Ovary (tissue), 9 donors: Measurements from ENCODE around the gene PNMA6F. TPM values are rescaled to one million over a fixed set of nuclear protein-coding genes. Genes with fewer than 3 reads are reported as not detected.

Source experiments
- DNase-seq, 5 donors: peaks; one replicate each; pipeline ENCODE4 v3.0.0-alpha.2; 2019 to 2020
- H3K27ac ChIP-seq, 2 donors: fragments of 200-600 bp; one replicate each; pipeline versions ENCODE4 v1.5.1 to v1.8.0; 2019 to 2022
- H3K27me3 ChIP-seq: fragments of 200-600 bp; one replicate; pipeline ENCODE4 v1.8.0; 2022
- H3K36me3 ChIP-seq: fragments of 200-600 bp; sonication (generic); one replicate; pipeline ENCODE4 v1.5.1; 2019
- H3K4me1 ChIP-seq: one replicate; pipeline ENCODE4 v1.8.1; 2013; ENCODE audit warnings: mild to moderate bottlenecking, moderate library complexity; ENCODE audit not compliant: insufficient read depth
- H3K4me3 ChIP-seq: fragments of 200-600 bp; sonication (generic); one replicate; pipeline ENCODE4 v1.5.1; 2017
- H3K9me3 ChIP-seq, 2 donors: fragments of 200-600 bp in 1 of 2; sonication (generic) in 1 of 2; one replicate each; pipeline versions ENCODE4 v1.5.1 to v1.8.1; 2013 to 2019; ENCODE audit warnings: mild to moderate bottlenecking in 1 of 2, moderate library complexity in 1 of 2
- CTCF ChIP-seq, 3 donors: fragments of 450-650 bp in 2 of 3; fragments of 200-600 bp in 1 of 3; IDR thresholded peaks; one replicate each; pipeline versions ENCODE4 v1.5.1 to v1.8.0; 2016 to 2022; ENCODE audit warnings: antibody characterized with exemption in 3 of 3, mild to moderate bottlenecking in 1 of 3
- EP300 ChIP-seq: sonication (generic); formaldehyde crosslinking; IDR thresholded peaks from one replicate; pipeline ENCODE4 v1.6.1; 2017; ENCODE audit warnings: antibody characterized with exemption
- POLR2A ChIP-seq: fragments of 450-650 bp; IDR thresholded peaks from one replicate; pipeline ENCODE4 v1.6.1; 2017; ENCODE audit warnings: antibody characterized with exemption, mild to moderate bottlenecking, moderate library complexity
- WGBS, 3 donors: extraction: QIAGEN DNeasy Blood & Tissue Kit in 1 of 3; methylation state at CpG; one replicate each; pipeline versions ENCODE4 v1.1.5 to v1.1.7; 2013 to 2017; 5-methylcytosine and 5-hydroxymethylcytosine counted together
- intact Hi-C, 4 donors: fragments of 100-400 bp; cut with DNase I; formaldehyde crosslinking; loops; one replicate each; pipeline versions ENCODE4 v1.11.0 to v1.15.1; 2022 to 2023
- polyA plus RNA-seq, 2 donors: library from polyadenylated mRNA; stranded (reverse); fragments of 200-250 nt in 1 of 2; fragments of 350-450 nt in 1 of 2; fragmentation: Illumina TruSeq in 1 of 2; extraction: RNeasy Lipid Tissue Mini Kit (QIAGEN cat#74804) in 1 of 2; gene quantifications; one replicate each; pipeline ENCODE4 v1.2.3, GENCODE V29; 2013 to 2014
- total RNA-seq, 7 donors: library from RNA; depleted of rRNA in 2 of 7; stranded (reverse); fragments of >200 nt in 2 of 7; fragmentation: NEBNext Ultra II Directional in 3 of 7; extraction: Animal tissue kit (Norgen Biotek cat#: 25700) in 3 of 7; gene quantifications; one replicate each; pipeline versions ENCODE4 v1.1.0 to v1.2.4, GENCODE V29; 2016 to 2023
- donor health status: DM: no; HTN: no; CAD: no; lungs with moderate emphysema.
- donor health status: DM: no; HTN: no; CAD: no.
- donor health status: Bipolar disorder and iron deficiency.
- donor health status: DM: yes; HTN: yes; CAD: no.
- donor health status: DM: no; HTN: no; CAD: no.
- donor health status: DM: yes; HTN: yes; CAD: no.

The PNMA6F gene
- total and polyA plus RNA-seq, 9 donors: 0.04 TPM; not detected in 8

- Histone ChIP-seq H3K27me3 (no peaks in the 10 kb centered on the region), H3K4me3 (no peak overlapping the region), H3K4me1 (no peaks in the 10 kb centered on the region), H3K27ac (no peak overlapping the region), H3K9me3 (no peaks in the 10 kb centered on the region), H3K36me3 (no peaks in the 10 kb centered on the region)
- 75 to 85% (median 81%) methylated on average over 16 to 17 of the region's 17 CpGs for WGBS, 3 donors
- TF ChIP-seq EP300: no peak
- no peak for TF ChIP-seq POLR2A
- no peak for TF ChIP-seq CTCF (IDR thresholded peaks at IDR 0.05)
- intact Hi-C loops: no loop called here
- DNase-seq: no peak
Measured at GRCh38 chrX:153306527-153307115, 14.9 kb downstream of the PNMA6F start.

- 86 to 88% (median 86%) methylated on average over 3 of the region's 3 CpGs for WGBS, 3 donors
- Histone ChIP-seq H3K4me1 (no peaks in the 10 kb centered on the region), H3K4me3 (no peak overlapping the region), H3K27me3 (no peaks in the 10 kb centered on the region), H3K27ac (no peak overlapping the region), H3K9me3 (no peaks in the 10 kb centered on the region), H3K36me3 (no peaks in the 10 kb centered on the region)
- no peak for DNase-seq
- intact Hi-C loops: no loop called here
- TF ChIP-seq CTCF (IDR thresholded peaks at IDR 0.05) (no peak), POLR2A (no peak), EP300 (no peak)
Measured at GRCh38 chrX:153305972-153306371, 15.6 kb downstream of the PNMA6F start.

- Histone ChIP-seq H3K27ac (no peak overlapping the region), H3K4me1 (no peaks in the 10 kb centered on the region), H3K27me3 (no peaks in the 10 kb centered on the region), H3K9me3 (no peaks in the 10 kb centered on the region), H3K36me3 (no peaks in the 10 kb centered on the region), H3K4me3 (no peak overlapping the region)
- WGBS, 3 donors: 52 to 66% (median 66%) methylated on average over 9 of the region's 9 CpGs
- intact Hi-C loops: no loop called here
- no peak for TF ChIP-seq POLR2A
- TF ChIP-seq CTCF (IDR thresholded peaks at IDR 0.05): no peak
- TF ChIP-seq EP300: no peak
- DNase-seq: no peak
Measured at GRCh38 chrX:153304988-153305736, 16.4 kb downstream of the PNMA6F start.

GRCh38 chrX:153303276-153304262, 18.0 kb downstream of the PNMA6F start:
- H3K9me3 ChIP-seq: no peaks in the 10 kb centered on the region
- TF ChIP-seq EP300: no peak
- no peak for TF ChIP-seq POLR2A
- no peak for TF ChIP-seq CTCF (IDR thresholded peaks at IDR 0.05)
- H3K27me3 ChIP-seq: no peaks in the 10 kb centered on the region
- WGBS, 3 donors: 75 to 79% (median 76%) methylated on average over 12 of the region's 12 CpGs
- H3K36me3 ChIP-seq: no peaks in the 10 kb centered on the region
- no peak for DNase-seq
- no peak overlapping the region for H3K4me3 ChIP-seq
- intact Hi-C loops: no loop called here
- no peaks in the 10 kb centered on the region for H3K4me1 ChIP-seq
- H3K27ac ChIP-seq: no peak overlapping the region
